ENCODE measurements around the gene AMBP.

The AMBP gene

GRCh38 chr9:114026335-114026734, 51.8 kb downstream of the AMBP start:
- TF ChIP-seq CTCF (IDR thresholded peaks at IDR 0.05; ENCODE audit: low read depth, low read length), result no peak
- no peaks in the 10 kb centered on the region for H3K9me3 ChIP-seq
- H3K4me1 ChIP-seq, result no peaks in the 10 kb centered on the region
- H3K4me3 ChIP-seq (ENCODE audit: low read depth, low read length), result no peak overlapping the region
- peaks cover 16% of the 10 kb centered on the region for H3K36me3 ChIP-seq
- no peaks in the 10 kb centered on the region for H3K27me3 ChIP-seq
- DNase-seq, result no peak

GRCh38 chr9:114025760-114026159, 52.3 kb downstream of the AMBP start:
- DNase-seq, result no peak
- Histone ChIP-seq H3K4me1 (no peaks in the 10 kb centered on the region), H3K4me3 (ENCODE audit: low read depth, low read length) (no peak overlapping the region), H3K27me3 (no peaks in the 10 kb centered on the region), H3K9me3 (no peaks in the 10 kb centered on the region), H3K36me3 (peaks cover 16% of the 10 kb centered on the region)
- no peak for TF ChIP-seq CTCF (IDR thresholded peaks at IDR 0.05; ENCODE audit: low read depth, low read length)

- Histone ChIP-seq H3K27me3 (no peaks in the 10 kb centered on the region), H3K36me3 (peaks cover 14% of the 10 kb centered on the region), H3K9me3 (no peaks in the 10 kb centered on the region), H3K4me3 (ENCODE audit: low read depth, low read length) (no peak overlapping the region), H3K4me1 (no peaks in the 10 kb centered on the region)
- no peak for TF ChIP-seq CTCF (IDR thresholded peaks at IDR 0.05; ENCODE audit: low read depth, low read length)
- DNase-seq, result no peak
These were observed 52.8 kb downstream of the AMBP start for GRCh38 chr9:114025196-114025753.

- no peak for TF ChIP-seq CTCF (IDR thresholded peaks at IDR 0.05; ENCODE audit: low read depth, low read length)
- peaks cover 26% of the 10 kb centered on the region for H3K36me3 ChIP-seq
- H3K4me1 ChIP-seq, result no peaks in the 10 kb centered on the region
- no peaks in the 10 kb centered on the region for H3K9me3 ChIP-seq
- no peak overlapping the region for H3K4me3 ChIP-seq (ENCODE audit: low read depth, low read length)
- H3K27me3 ChIP-seq, result no peaks in the 10 kb centered on the region
- no peak for DNase-seq
These were observed 54.1 kb downstream of the AMBP start for GRCh38 chr9:114023961-114024360.

- Histone ChIP-seq H3K4me1 (no peaks in the 10 kb centered on the region), H3K27me3 (no peaks in the 10 kb centered on the region), H3K36me3 (peaks cover 41% of the 10 kb centered on the region), H3K4me3 (ENCODE audit: low read depth, low read length) (no peak overlapping the region), H3K9me3 (no peaks in the 10 kb centered on the region)
- no peak for DNase-seq
- TF ChIP-seq CTCF (IDR thresholded peaks at IDR 0.05; ENCODE audit: low read depth, low read length), result no peak
These were observed 56.5 kb downstream of the AMBP start for GRCh38 chr9:114021578-114021977.

DNA sequence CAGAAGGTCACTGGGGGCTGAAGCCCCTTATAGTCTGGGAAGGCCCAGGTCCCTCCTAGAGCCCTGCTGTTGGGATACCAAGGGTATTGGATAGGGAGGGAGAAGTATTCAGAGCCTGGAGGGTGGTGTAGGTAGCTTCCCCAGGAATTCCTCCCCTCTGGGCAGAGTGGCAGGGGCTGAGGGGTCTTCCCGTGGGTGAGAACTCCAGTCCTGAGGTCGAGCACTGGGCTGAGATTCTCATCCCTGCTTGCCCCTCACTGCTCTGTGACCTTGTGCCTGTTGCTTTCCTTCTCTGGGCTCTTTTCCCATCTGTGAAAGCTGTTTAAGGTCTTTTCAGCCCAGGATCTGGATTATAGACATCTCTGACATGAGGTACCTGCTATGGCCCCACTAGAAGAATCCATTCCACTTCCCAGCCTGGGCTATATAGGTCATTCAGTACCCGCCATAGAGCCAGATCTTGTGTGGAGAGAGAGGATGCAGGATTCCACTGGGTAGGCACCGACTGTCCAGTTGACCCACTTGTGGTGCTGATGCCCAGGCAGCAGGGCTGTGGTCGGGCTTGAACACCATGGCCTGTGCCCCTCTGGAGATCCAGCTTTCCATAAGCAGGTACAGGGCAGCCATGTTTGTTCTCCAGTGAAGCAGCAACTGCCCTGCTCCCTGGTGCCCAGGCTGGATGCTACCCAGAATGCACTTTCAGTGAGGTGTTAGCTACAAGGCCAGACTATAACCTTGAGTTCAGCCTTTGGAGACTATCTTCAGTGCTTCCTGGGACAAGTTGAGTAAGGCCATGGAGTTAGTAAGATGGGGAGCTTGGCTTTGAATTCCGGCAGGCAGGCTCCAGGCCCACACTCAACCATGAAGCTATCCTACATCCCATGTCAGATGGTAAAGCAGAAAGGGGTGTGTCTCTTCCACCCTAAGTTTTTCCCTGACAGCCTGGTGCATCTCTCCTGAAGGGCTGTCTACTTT, 60.1 kb downstream of the AMBP start:
- DNase-seq, result no peak
- Histone ChIP-seq H3K36me3 (peaks cover 41% of the 10 kb centered on the region), H3K4me3 (ENCODE audit: low read depth, low read length) (no peak overlapping the region), H3K4me1 (no peaks in the 10 kb centered on the region), H3K27me3 (no peaks in the 10 kb centered on the region), H3K9me3 (no peaks in the 10 kb centered on the region)
- TF ChIP-seq CTCF (IDR thresholded peaks at IDR 0.05; ENCODE audit: low read depth, low read length), result no peak
